DND-41 (cell line): ENCODE data around the gene SLC25A51.

Experiments
- CTCF ChIP-seq: IDR thresholded peaks from 2 replicates; pipeline ENCODE4 v1.5.1; 2012; ENCODE audit warnings: borderline replicate concordance, low read length, moderate library complexity, mild to moderate bottlenecking; ENCODE audit not compliant: poor library complexity, severe bottlenecking; ENCODE audit errors: extremely low read depth
- EZH2 ChIP-seq: IDR thresholded peaks from 3 replicates; pipeline ENCODE4 v1.6.1; 2012; ENCODE audit warnings: borderline replicate concordance, low read depth, mild to moderate bottlenecking, moderate library complexity, low read length, inconsistent platforms; ENCODE audit not compliant: severe bottlenecking

- TF ChIP-seq CTCF (no peak), EZH2 (no peak)
Observed at GRCh38 chr9:37921168-37921510, 17.2 kb upstream of the SLC25A51 start.
